ENCODE data around the gene SDC3. TPM values are rescaled to one million over a fixed set of nuclear protein-coding genes. Genes with fewer than 3 reads are reported as not detected.
A peak's percentile ranks its signal among the peaks of the same experiment; 100 is the strongest.

The SDC3 gene
- total and polyA plus RNA-seq, 10 of the 15 experiments (the other 5 are each of a cell fraction or from before 2014, with no cell fraction given): under 0.01 to 0.46 (median 0.07) TPM; not detected in 2

- no peak for DNase-seq (ENCODE audit: low read depth, low spot score)
- WGBS (ENCODE audit: insufficient coverage, insufficient replicate concordance, low lambda C conversion rate, missing lambda C conversion rate): 22% methylated on average over 9 of the region's 9 CpGs
- FAIRE-seq: peak; percentile 92
- no peak for TF ChIP-seq HDAC2 (IDR thresholded peaks at IDR 0.05)
- peak; percentile 88 for TF ChIP-seq RAD21 (IDR thresholded peaks at IDR 0.05; ENCODE audit: insufficient read depth, low read depth, low read length)
- TF ChIP-seq CTCF (IDR thresholded peaks at IDR 0.05 in 2 of 3, conservative IDR thresholded peaks at IDR 0.05 in 1 of 3; ENCODE audit: control insufficient read depth in 2 of 3, extremely low read depth in 1 of 3, insufficient read depth in 1 of 3, low read depth in 3 of 3, low read length in 3 of 3): peak; percentile 71 to 82 (median 79)
- TF ChIP-seq ZBTB4 (CRISPR knock-in tag; IDR thresholded peaks at IDR 0.05): no peak
- TF ChIP-seq ZNF592 (IDR thresholded peaks at IDR 0.05): no peak
- TF ChIP-seq SMC3 (IDR thresholded peaks at IDR 0.05; ENCODE audit: borderline replicate concordance, low read length): peak; percentile 99
- TF ChIP-seq MAX (IDR thresholded peaks at IDR 0.05; ENCODE audit: low read depth, low read length): peak; percentile 17; the same call in 1 of the 2 replicates
- 0 out of 2 replicates have a peak, but pooled peaks have one; percentile 17 for TF ChIP-seq HCFC1 (IDR thresholded peaks at IDR 0.05; ENCODE audit: low read length)
- TF ChIP-seq IKZF1 (conservative IDR thresholded peaks at IDR 0.05): peak; percentile 39; the same call in 1 of the 2 replicates
- TF ChIP-seq CHD2 (IDR thresholded peaks at IDR 0.05; ENCODE audit: borderline replicate concordance, low read depth, low read length): peak; percentile 83
- TF ChIP-seq ESRRA (IDR thresholded peaks at IDR 0.05; ENCODE audit: low read length): 0 out of 2 replicates have a peak, but pooled peaks have one; percentile 41
- TF ChIP-seq SMARCA5 (IDR thresholded peaks at IDR 0.05): no peak
Observed at GRCh38 chr1:30911059-30911954, 2.7 kb upstream of the SDC3 start.

More at GRCh38 chr1:30911059-30911954, 2.7 kb upstream of the SDC3 start:
- ChIA-PET RAD21 (ENCODE audit: unreplicated experiment) (interaction anchor here (0.7 to 6.9 kb wide), 16 partner anchors 8 to 193 kb away, joined by 3 to 154 read pairs (median 6); no protein-coding TSS in a partner anchor), POLR2A (interaction anchor here (1.7 kb wide), 1 partner anchor 110 kb away, joined by 10 read pairs; no protein-coding TSS in a partner anchor), SMC1A (ENCODE audit: uncharacterized antibody, unreplicated experiment) (interaction anchor here (0.7 to 6.7 kb wide), 22 partner anchors 8 to 458 kb away, joined by 3 to 160 read pairs (median 4); no protein-coding TSS in a partner anchor), CTCF (interaction anchor here (0.6 to 8.7 kb wide), 33 partner anchors 7 to 248 kb away, joined by 3 to 303 read pairs (median 5); no protein-coding TSS in a partner anchor)
- Histone ChIP-seq H2AFZ (ENCODE audit: control insufficient read depth, low read depth, low read length) (no peak overlapping the region), H3K4me3 (no peak overlapping the region), H3K36me3 (ENCODE audit: control insufficient read depth in 2 of 2, insufficient read depth in 2 of 2, low read length in 1 of 2) (no peaks in the 10 kb centered on the region), H3K4me1 (ENCODE audit: control insufficient read depth, insufficient read depth, low read length) (no peaks in the 10 kb centered on the region), H3K4me2 (ENCODE audit: control insufficient read depth, insufficient read depth) (no peak overlapping the region), H3K9ac (ENCODE audit: control insufficient read depth, insufficient read depth, low read length) (no peak overlapping the region), H3K79me2 (ENCODE audit: control insufficient read depth, insufficient read depth, low read length) (no peaks in the 10 kb centered on the region), H3K27me3 (replicated peaks in 1 of 2; ENCODE audit: control insufficient read depth in 2 of 2, insufficient read depth in 2 of 2, low read length in 1 of 2) (peaks cover 16% of the 10 kb centered on the region in 2 experiments), H3K27ac (ENCODE audit: control insufficient read depth, insufficient read depth) (no peak overlapping the region), H4K20me1 (ENCODE audit: control insufficient read depth, insufficient read depth) (no peaks in the 10 kb centered on the region), H3K9me3 (replicated peaks; ENCODE audit: control insufficient read depth, insufficient read depth, low read length) (no peaks in the 10 kb centered on the region)
- ATAC-seq: peak; percentile 84
- BruUV-seq (replicated peaks): no TSS peak
- intact Hi-C loops (cut with micrococcal nuclease; ENCODE audit: unreplicated experiment): loop anchor here (1.0 kb wide), 3 partner anchors 110 to 192 kb away; no protein-coding TSS in a partner anchor
- in situ Hi-C loops (cut with MboI): loop anchor here (5.0 to 10.0 kb wide), 3 partner anchors 109 to 1677 kb away; partner anchors contain the start of genes MECR and PTPRU
